ENCODE data around the gene PGP.
A peak's percentile ranks its signal among the peaks of the same experiment; 100 is the strongest.

Gene PGP

GRCh38 chr16:2190002-2190658 lies 24.5 kb downstream of the PGP start:
- Histone ChIP-seq H4K20me1 (peaks cover 0 to 36% (median 17%) of the 10 kb centered on the region in 11 experiments; a peak in 18 of 22 replicates), H3K4me1 (peaks cover 4 to 46% (median 27%) of the 10 kb centered on the region in 10 experiments; a peak in 18 of 20 replicates), H3K27me3 (peaks cover 18 to 28% (median 20%) of the 10 kb centered on the region in 11 experiments), H3K4me3 (no peak overlapping the region), H3K4me2 (peak overlapping the region in 10 of 11 experiments; percentile 5 to 93 (median 74); a peak in 18 of 22 replicates), H3K36me3 (no peaks in the 10 kb centered on the region), H3K9ac (peak overlapping the region in 7 of 11 experiments; percentile 21 to 61 (median 36); a peak in 8 of 22 replicates), H3K27ac (no peak overlapping the region), H3K9me3 (replicated peaks in 1 of 11) (no peaks in the 10 kb centered on the region)
- no peak for TF ChIP-seq Cebpa-rat (IDR thresholded peaks at IDR 0.05)

- Histone ChIP-seq H3K4me2 (no peak overlapping the region), H3K9ac (no peak overlapping the region)
Observed at GRCh38 chr16:2189252-2189893, 25.3 kb downstream of the PGP start.

GRCh38 chr16:2188395-2188794 lies 26.2 kb downstream of the PGP start:
- TF ChIP-seq Cebpa-rat (IDR thresholded peaks at IDR 0.05) = no peak
- no peak overlapping the region for H3K9ac ChIP-seq

More at GRCh38 chr16:2189252-2189893, 25.3 kb downstream of the PGP start:
- Histone ChIP-seq H3K36me3 (no peaks in the 10 kb centered on the region), H3K27ac (no peak overlapping the region), H3K4me3 (no peak overlapping the region), H3K27me3 (peaks cover 10 to 20% (median 12%) of the 10 kb centered on the region in 11 experiments), H3K4me1 (peaks cover 0 to 46% (median 29%) of the 10 kb centered on the region in 10 experiments; a peak in 18 of 20 replicates), H3K9me3 (replicated peaks in 1 of 11) (no peaks in the 10 kb centered on the region), H4K20me1 (peaks cover 0 to 36% (median 15%) of the 10 kb centered on the region in 11 experiments; a peak in 14 of 22 replicates)
- TF ChIP-seq Cebpa-rat (IDR thresholded peaks at IDR 0.05) = no peak

GRCh38 chr16:2187212-2187611 lies 27.4 kb downstream of the PGP start:
- no peak overlapping the region for H3K27ac ChIP-seq
- no peaks in the 10 kb centered on the region; a peak in 1 of 22 replicates for H3K36me3 ChIP-seq
- no peak overlapping the region for H3K4me2 ChIP-seq
- H3K9me3 ChIP-seq (replicated peaks in 1 of 11) = no peaks in the 10 kb centered on the region
- no peak overlapping the region for H3K4me3 ChIP-seq
- peaks cover 0 to 52% (median 26%) of the 10 kb centered on the region in 11 experiments; a peak in 16 of 22 replicates for H4K20me1 ChIP-seq
- no peak overlapping the region for H3K9ac ChIP-seq
- H3K4me1 ChIP-seq = peaks cover 16 to 60% (median 49%) of the 10 kb centered on the region in 10 experiments; a peak in 19 of 20 replicates
- peaks cover 0 to 8% (median 0%) of the 10 kb centered on the region in 11 experiments; a peak in 2 of 22 replicates for H3K27me3 ChIP-seq
- TF ChIP-seq Cebpa-rat (IDR thresholded peaks at IDR 0.05) = no peak

More at GRCh38 chr16:2188395-2188794, 26.2 kb downstream of the PGP start:
- H3K4me3 ChIP-seq = no peak overlapping the region
- peaks cover 0 to 40% (median 14%) of the 10 kb centered on the region in 11 experiments; a peak in 16 of 22 replicates for H4K20me1 ChIP-seq
- peaks cover under 1 to 11% (median 2%) of the 10 kb centered on the region in 11 experiments; a peak in 19 of 22 replicates for H3K27me3 ChIP-seq
- H3K4me2 ChIP-seq = no peak overlapping the region
- H3K9me3 ChIP-seq (replicated peaks in 1 of 11) = no peaks in the 10 kb centered on the region
- peaks cover 7 to 49% (median 37%) of the 10 kb centered on the region in 10 experiments; a peak in 19 of 20 replicates for H3K4me1 ChIP-seq
- no peak overlapping the region for H3K27ac ChIP-seq
- no peaks in the 10 kb centered on the region for H3K36me3 ChIP-seq

GRCh38 chr16:2186505-2186904 lies 28.1 kb downstream of the PGP start:
- no peaks in the 10 kb centered on the region for H3K9me3 ChIP-seq (replicated peaks in 1 of 11)
- H4K20me1 ChIP-seq = peaks cover 0 to 58% (median 28%) of the 10 kb centered on the region in 11 experiments; a peak in 16 of 22 replicates
- H3K36me3 ChIP-seq = no peaks in the 10 kb centered on the region; a peak in 1 of 22 replicates
- H3K4me1 ChIP-seq = peaks cover 19 to 60% (median 51%) of the 10 kb centered on the region in 10 experiments; a peak in 19 of 20 replicates
- peaks cover 0 to 8% (median 0%) of the 10 kb centered on the region in 11 experiments; a peak in 2 of 22 replicates for H3K27me3 ChIP-seq
- H3K4me2 ChIP-seq = no peak overlapping the region
- H3K9ac ChIP-seq = peak overlapping the region in 1 of 11 experiments; percentile 14; a peak in 1 of 22 replicates
- no peak for TF ChIP-seq Cebpa-rat (IDR thresholded peaks at IDR 0.05)
- H3K27ac ChIP-seq = no peak overlapping the region
- H3K4me3 ChIP-seq = no peak overlapping the region

- H3K9ac ChIP-seq = peak overlapping the region in 1 of 11 experiments; percentile 14; a peak in 1 of 22 replicates
- no peaks in the 10 kb centered on the region for H3K9me3 ChIP-seq (replicated peaks in 1 of 11)
- H3K36me3 ChIP-seq = no peaks in the 10 kb centered on the region; a peak in 1 of 22 replicates
- peaks cover 0 to 61% (median 28%) of the 10 kb centered on the region in 11 experiments; a peak in 16 of 22 replicates for H4K20me1 ChIP-seq
- no peak overlapping the region for H3K4me3 ChIP-seq
- H3K4me1 ChIP-seq = peaks cover 19 to 58% (median 50%) of the 10 kb centered on the region in 10 experiments; a peak in 19 of 20 replicates
- peaks cover 0 to 8% (median 0%) of the 10 kb centered on the region in 11 experiments; a peak in 2 of 22 replicates for H3K27me3 ChIP-seq
- H3K4me2 ChIP-seq = no peak overlapping the region
- TF ChIP-seq Cebpa-rat (IDR thresholded peaks at IDR 0.05) = no peak
- H3K27ac ChIP-seq = no peak overlapping the region
Observed at GRCh38 chr16:2186064-2186463, 28.6 kb downstream of the PGP start.

DNA sequence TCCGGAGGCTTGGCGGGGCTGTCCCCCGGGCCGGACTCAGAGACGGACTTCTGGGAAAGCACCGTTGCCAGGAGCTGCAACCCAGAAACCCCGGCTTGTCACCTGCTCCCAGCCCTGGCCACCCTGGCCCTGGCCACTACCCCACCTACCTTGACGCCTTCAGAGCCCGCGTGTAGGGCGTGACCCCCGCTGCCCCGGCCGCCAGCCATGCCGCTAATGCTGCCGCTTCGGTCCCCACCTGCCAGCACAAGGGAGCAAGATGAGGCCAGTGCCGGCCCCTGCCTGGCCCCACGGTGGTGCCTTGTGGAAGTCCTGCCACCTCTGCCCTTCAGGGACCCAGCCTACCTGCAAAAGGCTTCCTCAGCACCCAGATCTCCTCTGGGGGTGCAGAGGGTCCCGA lies 29.7 kb downstream of the PGP start:
- H3K4me1 ChIP-seq = peaks cover 19 to 53% (median 40%) of the 10 kb centered on the region in 10 experiments; a peak in 19 of 20 replicates
- H3K4me2 ChIP-seq = peak overlapping the region in 7 of 11 experiments; percentile 16 to 93 (median 86); a peak in 13 of 22 replicates
- peak overlapping the region in 2 of 11 experiments; percentile 13 to 61; a peak in 1 of 22 replicates for H3K9ac ChIP-seq
- TF ChIP-seq Cebpa-rat (IDR thresholded peaks at IDR 0.05) = no peak
- no peak overlapping the region for H3K4me3 ChIP-seq
- peaks cover 0 to 66% (median 37%) of the 10 kb centered on the region in 11 experiments; a peak in 16 of 22 replicates for H4K20me1 ChIP-seq
- H3K27ac ChIP-seq = no peak overlapping the region
- no peaks in the 10 kb centered on the region; a peak in 1 of 22 replicates for H3K27me3 ChIP-seq
- H3K36me3 ChIP-seq = peaks cover 0 to 3% (median 0%) of the 10 kb centered on the region in 11 experiments; a peak in 3 of 22 replicates
- H3K9me3 ChIP-seq (replicated peaks in 1 of 11) = no peaks in the 10 kb centered on the region

DNA sequence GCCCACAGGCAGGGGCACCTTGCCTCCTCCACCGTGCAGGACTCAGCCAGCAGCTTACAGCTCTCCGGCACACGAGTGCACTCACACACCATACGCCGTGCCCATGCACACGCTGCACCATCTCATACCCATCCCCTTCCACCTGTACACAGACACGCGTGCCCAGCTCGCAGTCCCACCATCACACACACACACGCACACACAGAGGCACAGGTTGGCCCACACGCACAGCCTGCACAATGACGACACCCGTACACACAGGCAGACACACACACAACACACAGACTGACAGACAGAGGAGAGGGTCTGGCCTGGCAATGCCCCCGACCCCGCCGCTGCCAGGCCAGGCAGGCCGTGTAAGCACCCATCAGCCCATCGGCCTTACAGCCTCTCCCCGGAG lies 30.3 kb downstream of the PGP start:
- H3K27me3 ChIP-seq = no peaks in the 10 kb centered on the region; a peak in 1 of 22 replicates
- H3K4me1 ChIP-seq = peaks cover 19 to 53% (median 40%) of the 10 kb centered on the region in 10 experiments; a peak in 19 of 20 replicates
- TF ChIP-seq Cebpa-rat (IDR thresholded peaks at IDR 0.05) = no peak
- no peaks in the 10 kb centered on the region for H3K9me3 ChIP-seq (replicated peaks in 1 of 11)
- H3K27ac ChIP-seq = peak overlapping the region in 3 of 11 experiments; percentile 31 to 70 (median 57); a peak in 2 of 22 replicates
- H3K4me2 ChIP-seq = peak overlapping the region; percentile 70 to 93 (median 86)
- peaks cover 0 to 72% (median 37%) of the 10 kb centered on the region in 11 experiments; a peak in 16 of 22 replicates for H4K20me1 ChIP-seq
- H3K9ac ChIP-seq = peak overlapping the region in 5 of 11 experiments; percentile 32 to 66 (median 61); a peak in 4 of 22 replicates
- peaks cover 0 to 5% (median 0%) of the 10 kb centered on the region in 11 experiments; a peak in 3 of 22 replicates for H3K36me3 ChIP-seq
- H3K4me3 ChIP-seq = peak overlapping the region in 2 of 10 experiments; percentile 25 to 57; a peak in 1 of 20 replicates

All from BLaER1 treated with 17β-estradiol and CSF1 and Interleukin-3, amounts not matched to agents 10 nM and 100 nM (cell line).